GM19438 (cell line): ENCODE results near the gene SMIM36.
"Not testable (repeated sequence)": the region's sequence is repeated elsewhere in the genome, so short reads cannot be mapped to it uniquely, and the experiment has no call there.

Source experiments
- ATAC-seq: cut with Tn5 transposase; IDR thresholded peaks from one replicate; pipeline ENCODE4 v1.9.1; 2021; ENCODE audit warnings: low read depth; ENCODE audit not compliant: unreplicated experiment

The SMIM36 gene

DNA sequence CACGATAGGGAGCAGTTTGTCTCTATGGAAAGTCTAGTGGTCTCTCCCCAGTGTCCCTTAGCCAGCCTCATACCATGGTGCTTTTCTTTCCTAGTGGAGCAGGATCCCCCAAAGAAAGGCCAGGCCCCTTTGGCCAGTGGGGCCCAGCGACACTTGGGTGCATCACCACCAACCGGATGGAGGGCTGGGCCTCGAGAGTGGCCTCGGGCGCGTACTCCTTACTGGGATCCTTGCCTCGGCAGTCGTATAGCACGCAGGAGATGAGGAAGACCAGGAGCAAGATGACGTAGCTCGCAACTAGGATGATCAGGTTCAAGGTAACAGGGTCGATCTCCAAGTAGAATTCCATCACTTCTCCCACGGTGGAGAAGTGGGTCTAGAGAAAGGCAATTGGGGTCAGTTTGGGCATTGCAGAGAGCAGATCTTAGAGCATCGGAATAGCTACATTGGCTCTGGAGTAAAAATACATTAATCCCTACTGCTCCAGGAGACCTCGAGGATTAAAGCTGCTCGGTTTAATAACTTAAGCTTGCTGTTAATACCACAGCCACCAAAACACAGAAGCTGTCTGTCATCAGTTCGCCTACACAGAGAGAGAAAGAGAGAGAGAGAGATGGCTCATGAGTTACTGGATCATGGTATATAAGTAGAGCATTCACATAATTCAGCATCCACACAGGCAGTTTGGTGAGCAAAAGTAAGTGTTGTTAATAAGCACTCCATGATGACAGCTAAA lies at the start of gene SMIM36:
TSS of gene SMIM36 (minus strand) at position 467 of the 736 bp plus-strand sequence.
- ATAC-seq: no peak

DNA sequence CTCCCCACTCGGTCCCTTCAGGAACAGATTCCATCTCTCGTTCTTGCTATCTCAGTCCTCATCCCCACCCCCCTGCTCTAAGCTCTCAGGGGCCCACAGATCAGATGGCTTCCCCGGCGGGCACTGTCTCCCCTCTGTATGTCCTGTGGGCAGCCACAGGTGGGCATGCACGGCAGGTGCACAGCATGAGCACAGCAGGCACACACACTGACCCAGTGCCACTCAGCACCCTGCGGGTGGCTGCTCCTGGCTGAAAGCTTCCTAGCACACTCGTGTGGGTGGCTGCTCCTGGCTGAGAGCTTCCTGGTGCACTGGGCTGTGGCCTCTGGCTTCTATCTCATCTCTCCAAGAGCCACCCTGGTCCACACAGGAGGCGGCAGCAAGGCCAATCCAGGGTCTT lies 44.5 kb upstream of the SMIM36 start:
- ATAC-seq: no peak

DNA sequence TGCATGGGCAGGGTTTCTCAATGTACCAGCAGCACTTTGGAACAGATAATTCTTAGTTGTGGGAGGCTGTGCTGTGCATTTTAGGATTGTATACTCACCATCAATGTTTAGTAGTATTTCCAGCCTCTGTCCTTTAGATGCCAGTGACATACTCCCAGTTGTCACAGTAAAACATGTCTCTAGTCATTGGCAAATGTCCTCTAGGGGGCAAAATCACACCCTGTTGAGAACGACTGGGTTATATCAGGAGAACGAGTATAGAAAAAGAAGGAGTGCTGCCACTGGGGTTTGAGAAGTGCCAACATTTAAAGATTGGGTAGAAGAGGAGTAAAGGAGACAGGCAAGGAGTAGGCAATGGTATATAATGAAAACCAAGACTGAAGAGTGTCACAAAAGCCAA lies 37.9 kb upstream of the SMIM36 start:
- ATAC-seq: no peak

DNA sequence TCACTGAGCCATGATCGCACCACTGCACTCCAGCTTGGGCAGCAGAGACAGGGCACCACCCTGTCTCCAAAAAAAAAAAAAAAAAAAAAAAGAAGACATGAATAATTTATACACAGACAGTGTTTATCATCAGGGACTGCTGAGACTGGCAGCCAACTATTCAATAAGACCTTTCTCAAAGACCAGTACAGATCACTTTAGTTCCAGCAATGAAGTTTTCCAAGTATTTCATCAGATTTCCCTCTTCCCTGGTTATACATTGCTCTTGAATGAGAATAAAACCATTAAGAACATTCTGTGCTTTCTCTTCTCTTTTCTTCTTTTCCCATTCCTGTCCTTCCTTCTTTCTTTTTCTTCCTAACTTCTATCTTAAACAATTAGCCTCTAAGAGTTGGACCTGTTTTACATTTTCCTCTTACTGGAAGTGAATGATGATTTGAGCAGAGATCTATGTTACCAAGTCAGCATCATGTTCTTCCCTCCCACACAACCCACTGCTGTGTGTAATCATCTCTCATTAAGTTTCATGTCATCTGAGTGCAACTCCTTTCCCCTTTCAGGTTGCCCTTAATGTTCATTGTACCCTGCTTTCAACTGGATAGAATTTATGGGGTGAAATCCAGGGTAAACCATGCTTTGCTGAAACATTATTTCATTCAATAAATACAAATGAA lies 35.9 kb upstream of the SMIM36 start:
- no peak for ATAC-seq

DNA sequence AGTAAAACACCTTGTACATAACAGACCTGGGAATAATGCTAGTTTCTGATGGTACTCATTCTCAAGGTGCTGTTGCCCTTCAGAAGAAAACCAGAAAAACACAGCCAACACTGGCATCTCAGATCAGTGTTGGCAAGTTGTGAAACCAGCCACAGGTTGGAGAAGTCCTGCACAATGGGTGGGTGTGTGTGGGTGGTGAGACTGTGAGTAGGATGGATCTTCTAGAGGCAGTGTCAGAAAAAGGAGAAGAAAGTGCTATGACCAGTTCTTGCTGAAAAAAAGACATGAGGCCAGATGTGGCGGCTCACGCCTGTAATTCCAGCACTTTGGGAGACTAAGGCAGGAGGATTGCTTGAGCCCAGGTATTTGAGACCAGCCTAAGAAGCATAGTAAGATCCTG lies 35.2 kb upstream of the SMIM36 start:
- ATAC-seq: no peak

DNA sequence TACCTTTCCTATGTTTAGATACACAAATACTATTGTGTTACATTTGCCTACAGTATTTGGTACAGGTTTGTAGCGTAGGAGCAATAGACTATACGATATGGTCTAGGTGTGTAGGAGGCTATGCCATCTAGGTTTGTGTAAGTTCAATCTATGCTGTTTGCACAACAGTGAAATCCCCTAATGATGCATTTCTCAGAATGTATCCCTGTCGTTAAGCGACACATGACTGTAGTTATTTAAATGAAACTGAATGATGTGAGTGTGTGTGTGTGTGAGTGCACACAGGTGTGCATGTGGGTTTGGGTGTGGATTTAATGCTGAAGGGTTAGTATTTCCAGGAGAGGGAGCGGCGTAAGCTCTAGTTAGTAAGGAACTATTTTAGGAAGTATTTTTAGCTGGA lies 34.6 kb upstream of the SMIM36 start:
- no peak for ATAC-seq

DNA sequence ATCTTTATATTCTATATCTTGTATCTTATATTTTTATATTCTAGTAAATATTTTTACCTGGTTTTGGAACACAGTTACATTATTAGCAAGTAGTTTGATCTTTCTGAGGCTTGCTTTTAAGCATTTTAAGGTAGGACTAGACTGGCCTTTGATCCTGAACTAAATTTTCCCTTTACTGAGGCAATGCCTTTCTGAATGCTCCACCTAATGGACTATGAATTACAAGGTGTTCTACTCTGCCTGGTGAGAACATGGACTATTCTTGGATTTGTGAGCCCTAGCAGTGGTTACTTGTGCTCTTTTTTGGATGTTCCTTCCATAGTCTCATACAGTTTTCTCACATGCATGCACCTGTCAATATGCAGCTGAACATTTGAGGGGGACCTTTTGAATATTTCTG lies 32.5 kb upstream of the SMIM36 start:
- ATAC-seq: no peak

DNA sequence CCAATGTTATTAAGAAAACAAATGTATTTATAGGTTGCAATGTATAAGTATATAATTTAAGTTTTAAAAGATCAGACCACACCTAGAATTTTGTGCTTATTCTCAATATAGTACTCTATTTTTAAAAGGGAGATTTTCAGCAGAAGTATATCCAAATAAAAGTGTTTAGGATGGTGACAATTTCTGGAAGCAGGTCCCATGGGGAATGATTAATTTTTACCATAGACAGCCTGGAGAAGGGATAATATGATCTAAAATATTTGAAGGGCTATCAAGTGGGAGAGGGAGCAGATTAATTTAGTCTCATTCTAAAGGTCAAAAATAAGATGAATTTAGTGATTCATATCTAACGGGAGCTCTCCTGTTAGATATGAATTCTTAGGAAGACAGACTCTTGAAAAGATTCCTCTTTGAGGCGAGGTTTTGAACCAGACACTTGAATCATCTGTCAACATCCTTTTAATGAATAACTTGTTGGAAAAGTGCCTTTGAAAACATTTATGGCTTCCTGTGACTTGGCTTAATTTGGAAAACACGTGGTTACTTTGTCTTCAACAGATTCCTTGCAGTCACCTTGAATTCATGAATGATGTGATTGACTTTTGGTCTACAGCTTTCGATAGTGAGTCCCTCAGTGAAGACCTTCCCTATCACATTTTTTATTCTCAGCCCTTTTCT lies 29.3 kb upstream of the SMIM36 start:
- ATAC-seq: no peak

DNA sequence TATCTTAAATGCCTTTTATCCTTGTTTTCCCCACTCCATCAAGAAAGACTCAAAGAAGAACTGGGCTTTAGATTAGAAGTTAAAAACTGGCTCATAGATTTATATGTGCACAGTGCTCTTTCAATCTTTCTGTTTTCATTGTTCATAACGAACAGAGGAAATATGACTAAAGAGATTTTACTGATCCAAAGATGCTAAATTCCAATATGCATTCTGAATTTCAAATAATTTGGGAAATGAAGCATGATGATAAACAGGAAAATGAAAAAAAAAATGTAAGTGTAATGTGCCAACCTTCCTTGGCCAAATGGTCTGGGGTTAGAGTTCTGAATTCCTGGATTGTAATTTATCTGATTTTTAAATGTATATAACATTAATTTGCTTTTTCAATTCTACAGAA lies 25.0 kb upstream of the SMIM36 start:
- ATAC-seq: no peak

DNA sequence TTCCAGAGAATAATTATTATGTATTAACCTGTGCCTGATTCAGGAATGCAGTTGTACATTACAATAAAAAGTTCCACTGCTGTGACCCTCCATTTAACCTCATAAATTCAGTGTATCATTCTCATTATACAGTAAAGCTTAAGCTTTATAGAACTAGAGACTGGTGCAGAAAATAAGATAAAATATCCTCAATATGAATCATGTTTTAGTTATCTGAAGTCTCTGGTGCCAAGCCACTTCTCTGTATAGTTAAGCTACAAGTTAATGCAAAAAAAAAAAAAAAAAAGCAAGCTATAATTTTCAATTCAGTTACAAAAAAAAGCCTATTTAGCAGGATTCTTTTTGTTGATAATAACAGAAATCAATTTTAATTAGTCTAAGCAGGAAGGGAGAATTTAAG lies 22.4 kb upstream of the SMIM36 start:
- no peak for ATAC-seq

DNA sequence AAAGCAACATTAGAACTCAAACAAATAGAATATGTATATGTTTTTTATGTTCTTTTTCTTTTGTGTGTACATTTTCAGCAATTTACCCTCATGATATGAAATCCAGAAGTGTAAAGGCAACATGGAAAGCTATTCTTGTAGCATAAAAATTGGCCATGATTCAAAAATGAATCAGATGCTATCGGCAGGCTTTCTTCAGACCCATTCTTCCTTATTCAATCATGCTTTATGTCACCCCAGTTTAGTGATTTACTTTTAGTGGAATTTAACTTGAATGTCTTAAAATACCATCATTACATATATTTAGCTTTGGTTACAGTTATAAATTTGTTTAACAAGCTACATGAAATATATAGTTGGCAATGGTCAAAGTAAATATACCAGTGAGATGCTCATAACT lies 21.4 kb upstream of the SMIM36 start:
- ATAC-seq: no peak

DNA sequence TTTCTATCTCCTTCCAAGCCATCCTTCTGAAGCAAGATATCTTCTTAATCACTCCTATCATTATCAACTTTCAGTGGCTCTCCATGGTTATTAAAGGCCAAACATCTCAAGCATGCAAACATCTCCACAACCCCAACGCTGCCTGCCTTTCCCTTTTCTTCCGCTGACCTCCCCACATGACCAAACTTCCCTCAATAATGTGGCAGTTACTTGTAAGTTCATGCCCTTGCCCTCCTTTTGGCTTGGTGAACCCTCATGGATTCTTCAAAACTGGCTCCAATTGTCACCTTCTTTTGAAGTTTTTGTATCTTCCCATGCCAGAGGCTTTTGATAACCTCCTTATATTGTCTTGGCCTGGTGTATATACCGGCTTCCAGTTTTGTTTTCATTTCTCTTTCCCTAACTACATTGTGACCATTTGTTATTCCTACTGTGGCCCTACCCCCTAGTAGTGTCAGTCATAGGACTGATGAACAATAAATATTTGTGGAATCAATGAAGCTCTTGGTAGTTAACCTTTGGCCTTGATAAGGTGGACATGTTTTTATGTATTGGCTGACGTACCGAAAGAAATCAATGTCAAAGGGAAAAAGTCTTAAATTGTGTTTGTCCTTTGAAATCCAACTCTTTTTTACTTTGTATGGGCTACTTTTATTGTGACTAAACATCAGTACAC lies 19.9 kb upstream of the SMIM36 start:
- ATAC-seq: no peak

DNA sequence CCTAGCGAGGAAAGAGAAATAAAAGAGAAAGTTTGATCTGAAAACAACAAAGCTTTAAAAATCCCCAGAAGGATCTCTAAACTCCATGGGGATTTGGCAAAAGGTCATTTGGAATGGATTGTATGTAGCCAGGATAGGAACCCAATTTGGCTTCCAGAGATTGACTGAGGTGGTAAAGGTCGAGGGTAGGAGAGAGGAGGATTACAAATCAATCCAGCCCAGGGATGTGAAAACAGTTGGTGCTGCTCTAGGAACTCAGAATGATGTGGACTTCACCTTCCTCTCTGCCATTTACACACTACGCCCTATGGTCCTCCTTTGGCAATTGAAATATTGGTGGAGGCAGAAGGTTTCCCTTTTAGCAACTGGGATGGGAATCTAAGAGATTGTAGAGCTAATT lies 18.8 kb upstream of the SMIM36 start:
- ATAC-seq: no peak

DNA sequence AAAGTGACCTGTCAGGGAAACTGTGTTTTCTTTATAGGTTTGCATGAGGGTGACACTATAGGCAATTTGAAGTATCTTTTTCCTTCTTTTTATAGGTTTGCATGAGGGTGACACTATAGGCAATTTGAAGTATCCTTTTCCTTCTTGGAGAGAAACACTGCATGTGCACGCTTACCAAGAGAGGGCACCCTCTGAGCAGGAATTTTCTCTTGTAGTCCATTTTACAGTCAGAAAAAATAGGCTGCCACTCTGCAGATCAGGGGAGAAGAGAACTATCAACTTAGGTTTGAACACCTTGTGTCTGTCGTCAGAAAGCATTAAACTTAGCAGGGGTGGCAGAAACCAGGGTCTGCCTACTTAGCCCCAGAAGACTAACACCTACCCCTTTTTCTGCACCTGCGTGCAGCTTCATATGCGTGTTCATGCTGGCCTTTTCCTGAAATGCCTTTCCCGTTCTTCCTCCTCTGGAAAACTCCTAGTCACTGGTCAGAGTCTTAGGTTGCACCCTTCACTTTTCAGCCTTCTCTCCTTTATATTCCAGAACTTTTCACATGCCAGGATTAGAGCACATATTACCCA lies 16.4 kb upstream of the SMIM36 start:
- no peak for ATAC-seq

DNA sequence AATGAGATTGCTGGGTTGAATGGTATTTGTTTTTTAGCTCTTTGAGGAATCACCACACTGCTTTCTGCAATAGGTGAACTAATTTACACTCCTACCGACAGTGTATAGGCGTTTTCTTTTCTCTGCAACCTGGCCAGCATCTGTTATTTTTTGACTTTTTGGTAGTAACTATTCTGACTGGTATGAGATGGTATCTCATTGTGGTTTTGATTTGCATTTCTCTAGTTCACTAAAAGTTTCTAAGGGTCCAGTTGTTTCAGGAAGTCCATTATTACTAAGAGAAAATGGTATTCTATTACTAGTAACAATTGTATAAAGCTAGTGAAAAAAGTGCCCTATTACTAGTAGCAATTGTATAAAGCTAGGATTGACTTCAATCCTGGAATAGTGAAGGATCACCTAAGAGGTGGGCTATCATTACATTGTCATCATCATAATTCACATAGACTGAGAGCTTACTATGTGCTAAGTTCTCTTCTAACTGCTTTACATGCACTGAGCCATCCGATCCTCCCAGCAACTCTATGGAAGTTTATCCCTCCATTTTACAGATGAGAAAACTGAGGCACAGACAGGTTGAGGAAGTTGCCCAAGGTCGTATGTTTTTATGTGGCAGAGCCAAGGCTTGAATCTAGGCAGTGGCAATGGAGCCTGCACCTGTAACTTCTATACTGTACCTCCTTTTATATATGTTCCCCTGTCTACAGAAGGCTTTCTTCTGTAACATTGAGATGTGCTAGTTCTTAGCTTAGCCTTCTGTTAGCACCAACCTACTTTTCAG lies 13.4 kb upstream of the SMIM36 start:
- no peak for ATAC-seq

DNA sequence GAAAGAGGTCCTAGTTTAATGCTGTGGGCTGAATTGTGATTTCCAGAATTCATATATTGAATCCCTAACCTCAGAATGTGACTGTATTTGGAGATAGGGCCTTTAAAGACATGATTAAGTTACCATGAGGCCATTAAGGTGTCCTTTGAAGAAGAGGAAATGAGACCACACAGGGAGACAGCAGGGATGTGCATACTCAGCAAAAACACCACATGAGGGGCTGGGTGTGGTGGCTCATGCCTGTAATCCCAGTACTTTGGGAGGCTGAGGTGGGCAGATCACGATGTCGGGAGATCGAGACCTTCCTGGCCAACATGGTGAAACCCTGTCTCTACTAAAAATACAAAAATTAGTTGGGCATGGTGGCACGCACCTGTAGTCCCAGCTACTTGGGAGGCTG lies 11.8 kb upstream of the SMIM36 start:
- ATAC-seq: not testable (repeated sequence)

DNA sequence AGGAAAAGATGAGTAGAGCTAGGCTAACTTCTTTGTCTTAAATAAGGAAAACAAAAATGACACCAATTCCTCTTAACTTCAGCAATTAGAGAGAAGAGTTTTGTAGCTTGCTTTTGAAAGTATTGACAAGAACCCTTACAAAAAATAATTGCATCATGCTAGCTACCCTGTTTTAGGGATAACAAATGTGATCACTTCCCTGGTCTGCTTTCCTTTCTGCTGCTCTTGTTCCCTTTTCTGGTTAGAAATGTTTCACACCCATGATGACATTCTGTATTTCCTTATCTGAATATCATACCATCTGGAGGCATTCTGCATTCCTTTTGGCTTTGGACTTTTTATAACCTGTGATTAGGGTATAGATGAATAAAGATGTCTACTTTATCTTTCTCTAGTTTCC lies 9.9 kb upstream of the SMIM36 start:
- ATAC-seq: no peak

DNA sequence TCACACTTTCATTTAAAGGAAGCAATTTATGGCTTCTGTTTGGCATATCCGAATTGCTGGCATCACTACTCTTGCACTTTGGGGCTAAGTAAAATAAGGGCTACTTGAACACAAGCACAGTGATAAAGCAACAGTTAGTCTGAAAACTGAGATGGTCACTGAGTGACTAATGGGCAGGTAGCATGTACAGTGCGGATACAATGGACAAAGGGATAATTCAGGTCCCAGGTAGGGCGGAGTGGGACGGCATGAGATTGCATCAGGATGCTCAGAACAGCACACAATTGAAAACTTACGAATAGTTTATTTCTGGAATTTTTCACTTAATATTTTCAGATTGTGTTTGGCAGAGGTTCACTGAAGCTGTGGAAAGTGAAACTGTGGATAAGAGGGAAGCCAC lies 9.2 kb upstream of the SMIM36 start:
- ATAC-seq: no peak

DNA sequence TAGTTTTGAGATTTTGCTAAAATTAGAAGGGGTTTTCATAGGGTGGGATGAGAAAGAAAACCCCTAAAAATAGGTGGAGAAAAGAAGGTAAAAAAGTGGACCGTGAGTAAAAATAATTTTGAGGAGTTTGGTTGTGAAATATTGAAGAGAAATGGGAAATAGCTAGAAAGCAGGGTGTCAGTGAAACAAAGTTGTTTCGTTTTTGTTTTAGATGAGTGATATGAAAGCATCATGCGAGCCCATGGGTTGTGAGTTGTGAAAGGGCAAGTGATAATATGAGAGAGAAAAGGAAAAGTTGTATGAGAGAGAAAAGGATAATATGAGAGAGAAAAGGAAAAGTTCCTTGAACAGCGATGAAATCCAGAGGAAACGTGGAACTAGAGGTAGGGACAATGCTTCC lies 7.3 kb upstream of the SMIM36 start:
- no peak for ATAC-seq

DNA sequence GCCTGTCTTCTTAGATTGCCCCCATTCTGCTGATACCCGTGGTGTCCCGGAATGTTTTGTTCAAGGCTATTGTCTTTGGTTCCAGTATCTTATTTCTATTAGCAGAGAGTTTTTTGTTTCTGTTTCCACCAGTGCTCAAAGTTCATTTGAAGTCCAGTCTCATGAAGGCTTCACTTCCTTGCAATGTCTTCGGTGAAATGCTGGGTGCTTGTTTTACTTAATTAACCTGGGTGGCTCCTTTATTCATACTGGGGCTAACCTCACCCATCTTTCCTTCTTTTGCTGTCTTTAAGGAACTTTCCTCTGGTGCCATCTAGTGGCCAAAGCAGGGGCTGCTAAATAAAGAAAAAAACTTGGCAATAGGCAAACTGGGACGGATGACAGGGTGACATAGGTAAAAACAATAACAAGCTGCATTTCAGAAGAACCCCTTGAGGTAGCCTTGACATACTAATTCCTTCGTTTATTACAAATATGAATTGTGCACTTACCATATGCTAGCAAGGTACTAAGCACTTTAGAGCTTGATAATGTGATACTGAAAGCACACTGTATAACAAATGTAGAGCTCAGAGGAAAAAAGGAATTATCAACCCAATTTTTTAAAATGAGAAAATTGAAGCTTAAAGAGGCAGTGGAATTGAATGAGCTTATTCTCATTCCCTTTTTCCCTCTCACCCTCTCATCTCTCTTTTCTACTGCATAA lies 2.8 kb upstream of the SMIM36 start:
- ATAC-seq: no peak
